Measurements from ENCODE around the gene LAPTM5. TPM values are rescaled to one million over a fixed set of nuclear protein-coding genes. Genes with fewer than 3 reads are reported as not detected.

The LAPTM5 gene
- total RNA-seq, 1 experiment from 2014 or later, result 0.15 TPM

DNA sequence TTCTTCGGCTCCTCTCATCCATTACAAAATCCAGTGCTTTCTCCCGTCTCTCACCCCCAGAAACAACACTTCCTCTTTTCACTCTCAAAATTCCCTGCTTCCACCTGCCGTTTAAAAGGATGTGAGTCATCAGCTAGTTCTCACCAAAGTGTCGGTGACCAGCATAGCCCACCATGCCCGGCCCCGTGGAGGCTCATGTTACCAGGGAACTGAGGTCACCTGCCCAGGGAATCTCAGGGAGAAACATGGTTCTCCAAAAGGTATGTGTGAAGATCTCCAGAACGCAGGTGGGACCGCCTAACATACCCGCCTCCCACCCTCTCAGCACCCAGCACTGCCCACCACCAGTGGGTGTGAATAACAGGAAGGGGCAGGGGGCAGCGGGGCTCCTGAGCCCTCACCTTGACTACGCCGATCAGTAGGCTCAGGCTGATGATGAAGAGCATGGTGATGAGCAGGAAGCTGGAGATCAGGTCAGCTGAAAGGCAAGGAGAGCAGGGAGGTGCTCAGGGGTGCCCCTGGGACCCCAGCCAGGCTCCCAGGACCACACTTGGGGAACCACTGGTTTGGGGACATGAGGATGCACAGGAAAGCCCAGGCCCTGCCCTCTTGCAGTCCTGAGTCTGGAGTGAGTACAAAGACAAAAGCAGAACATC is 16.2 kb downstream of the LAPTM5 start:
- no peak overlapping the region for H3K4me3 Mint-ChIP-seq
- H2AFZ ChIP-seq (ENCODE audit: low read length), result no peak overlapping the region
- no peaks in the 10 kb centered on the region for H3K23me2 ChIP-seq (ENCODE audit: insufficient read length, low read depth, low read length, poor library complexity, severe bottlenecking)
- no peaks in the 10 kb centered on the region for H3K9me3 ChIP-seq (ENCODE audit: control insufficient read depth, low read depth, low read length)
- H3K27me3 ChIP-seq (ENCODE audit: insufficient read depth, low read length), result no peaks in the 10 kb centered on the region
- no peak overlapping the region for H2BK120ac ChIP-seq (ENCODE audit: low read depth, low read length, poor library complexity, severe bottlenecking)
- H3K56ac ChIP-seq (ENCODE audit: insufficient read length, low read depth, low read length), result no peak overlapping the region
- no peak overlapping the region for H3K23ac ChIP-seq (ENCODE audit: insufficient read length, low read depth, low read length)
- no peak overlapping the region for H3K9ac ChIP-seq (ENCODE audit: extremely low read depth, insufficient read length, low read length)
- no peaks in the 10 kb centered on the region for H3K79me1 ChIP-seq (ENCODE audit: insufficient read depth, low read depth, low read length, poor library complexity, severe bottlenecking)
- H3K4ac ChIP-seq (ENCODE audit: low read depth, low read length), result no peak overlapping the region
- no peak overlapping the region for H4K91ac ChIP-seq (ENCODE audit: insufficient read length, low read depth, low read length)
- no peak for DNase-seq
- no peaks in the 10 kb centered on the region for H3K79me2 ChIP-seq (ENCODE audit: insufficient read depth, low read length)
- H3T11ph ChIP-seq (ENCODE audit: low read length), result no peak overlapping the region
- H2BK12ac ChIP-seq (ENCODE audit: insufficient read length, low read depth, low read length), result no peak overlapping the region
- peaks cover 3% of the 10 kb centered on the region; the same call in 1 of the 2 replicates for H3K4me1 ChIP-seq (ENCODE audit: insufficient read depth, low read length)
- no peak overlapping the region for H2BK20ac ChIP-seq (ENCODE audit: low read depth, low read length, poor library complexity, severe bottlenecking)
- no peaks in the 10 kb centered on the region for H4K20me1 ChIP-seq (ENCODE audit: control insufficient read depth, insufficient read depth, insufficient read length)
- peaks cover 29% of the 10 kb centered on the region in 2 experiments for H3K4me1 Mint-ChIP-seq
- no peak overlapping the region for H3K18ac ChIP-seq (ENCODE audit: insufficient read length, low read depth, low read length)
- H3K27ac ChIP-seq (ENCODE audit: insufficient read length, low read depth, low read length), result no peak overlapping the region
- H4K8ac ChIP-seq (replicated peaks; ENCODE audit: insufficient read length, low read depth, low read length), result no peak overlapping the region
- WGBS (ENCODE audit: extremely low coverage, insufficient read length, low lambda C conversion rate), result no CpG with 5 or more reads among the region's 12 CpGs
- H4K5ac ChIP-seq (ENCODE audit: insufficient read length, low read depth, low read length), result no peak overlapping the region
- H2BK5ac ChIP-seq (ENCODE audit: insufficient read length, low read length), result no peak overlapping the region
- no peak overlapping the region for H2BK15ac ChIP-seq (ENCODE audit: low read depth, low read length)
- no peak overlapping the region; the same call in 1 of the 2 replicates for H3K14ac ChIP-seq (ENCODE audit: insufficient read depth, low read length)
- TF ChIP-seq, protein P1, sequence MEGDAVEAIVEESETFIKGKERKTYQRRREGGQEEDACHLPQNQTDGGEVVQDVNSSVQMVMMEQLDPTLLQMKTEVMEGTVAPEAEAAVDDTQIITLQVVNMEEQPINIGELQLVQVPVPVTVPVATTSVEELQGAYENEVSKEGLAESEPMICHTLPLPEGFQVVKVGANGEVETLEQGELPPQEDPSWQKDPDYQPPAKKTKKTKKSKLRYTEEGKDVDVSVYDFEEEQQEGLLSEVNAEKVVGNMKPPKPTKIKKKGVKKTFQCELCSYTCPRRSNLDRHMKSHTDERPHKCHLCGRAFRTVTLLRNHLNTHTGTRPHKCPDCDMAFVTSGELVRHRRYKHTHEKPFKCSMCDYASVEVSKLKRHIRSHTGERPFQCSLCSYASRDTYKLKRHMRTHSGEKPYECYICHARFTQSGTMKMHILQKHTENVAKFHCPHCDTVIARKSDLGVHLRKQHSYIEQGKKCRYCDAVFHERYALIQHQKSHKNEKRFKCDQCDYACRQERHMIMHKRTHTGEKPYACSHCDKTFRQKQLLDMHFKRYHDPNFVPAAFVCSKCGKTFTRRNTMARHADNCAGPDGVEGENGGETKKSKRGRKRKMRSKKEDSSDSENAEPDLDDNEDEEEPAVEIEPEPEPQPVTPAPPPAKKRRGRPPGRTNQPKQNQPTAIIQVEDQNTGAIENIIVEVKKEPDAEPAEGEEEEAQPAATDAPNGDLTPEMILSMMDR (conservative IDR thresholded peaks at IDR 0.05), result no peak
- peaks cover 3% of the 10 kb centered on the region; the same call in 1 of the 2 replicates for H3K27me3 Mint-ChIP-seq (ENCODE audit: low read depth)
- H3K27ac Mint-ChIP-seq, result peak overlapping the region in 1 of 3 experiments; percentile 56; a peak in 1 of 7 replicates
- H2AK5ac ChIP-seq (ENCODE audit: insufficient read length, low read length), result no peak overlapping the region
- no peak overlapping the region for H3K4me2 ChIP-seq (ENCODE audit: insufficient read depth, insufficient read length, low read length)
- no peaks in the 10 kb centered on the region; a peak in 1 of 7 replicates for H3K36me3 Mint-ChIP-seq (ENCODE audit: insufficient read depth in 1 of 3, low read depth in 3 of 3)
- no peaks in the 10 kb centered on the region for H3K9me3 Mint-ChIP-seq
